GM18909 (cell line): Measurements from ENCODE around the gene CLASP1.
"Not testable (repeated sequence)": the region's sequence is repeated elsewhere in the genome, so short reads cannot be mapped to it uniquely, and the experiment has no call there.

Experiments
- ATAC-seq: cut with Tn5 transposase; IDR thresholded peaks from one replicate; pipeline ENCODE4 v1.9.1; 2021; ENCODE audit warnings: mild to moderate bottlenecking; ENCODE audit not compliant: unreplicated experiment, poor library complexity

The CLASP1 gene

DNA sequence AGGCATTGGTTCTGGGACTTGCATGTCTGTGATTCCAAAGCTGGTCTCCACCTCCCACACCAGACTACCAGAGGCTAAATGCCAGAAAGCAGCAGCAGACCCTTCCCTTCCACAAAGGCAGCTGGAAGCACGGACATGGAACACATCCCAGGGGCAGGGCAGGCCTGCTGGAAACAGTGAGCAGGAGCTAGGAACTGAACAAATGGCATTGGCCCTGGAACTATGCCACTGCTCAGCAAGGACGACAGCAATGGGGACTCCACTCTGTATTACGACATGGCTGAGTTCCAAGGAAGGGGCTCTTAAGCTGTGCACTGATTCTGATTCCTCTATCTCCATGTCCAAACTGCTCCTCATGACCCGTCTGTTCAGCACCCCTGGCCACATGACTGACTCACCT lies 286.5 kb downstream of the CLASP1 start:
- ATAC-seq, result no peak

DNA sequence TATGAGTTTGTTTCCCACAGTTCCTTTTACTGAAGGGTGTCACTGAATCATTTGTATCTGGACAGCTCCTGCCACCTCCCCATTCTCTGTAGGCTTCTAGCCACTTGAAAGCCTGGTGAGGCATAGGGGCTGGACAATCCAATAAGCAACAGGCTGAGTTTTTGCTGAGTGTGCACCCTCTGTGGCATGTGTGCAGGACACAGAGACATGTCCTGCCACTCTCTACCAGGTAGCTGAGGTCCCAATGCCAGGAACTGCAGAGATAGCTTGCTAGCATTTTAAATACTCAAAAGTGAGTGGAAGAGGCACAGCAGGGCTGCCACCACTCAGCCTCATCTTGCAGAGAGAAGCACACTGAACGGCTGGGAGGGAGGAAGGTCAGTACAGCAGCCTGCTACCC lies 287.0 kb downstream of the CLASP1 start:
- no peak for ATAC-seq

DNA sequence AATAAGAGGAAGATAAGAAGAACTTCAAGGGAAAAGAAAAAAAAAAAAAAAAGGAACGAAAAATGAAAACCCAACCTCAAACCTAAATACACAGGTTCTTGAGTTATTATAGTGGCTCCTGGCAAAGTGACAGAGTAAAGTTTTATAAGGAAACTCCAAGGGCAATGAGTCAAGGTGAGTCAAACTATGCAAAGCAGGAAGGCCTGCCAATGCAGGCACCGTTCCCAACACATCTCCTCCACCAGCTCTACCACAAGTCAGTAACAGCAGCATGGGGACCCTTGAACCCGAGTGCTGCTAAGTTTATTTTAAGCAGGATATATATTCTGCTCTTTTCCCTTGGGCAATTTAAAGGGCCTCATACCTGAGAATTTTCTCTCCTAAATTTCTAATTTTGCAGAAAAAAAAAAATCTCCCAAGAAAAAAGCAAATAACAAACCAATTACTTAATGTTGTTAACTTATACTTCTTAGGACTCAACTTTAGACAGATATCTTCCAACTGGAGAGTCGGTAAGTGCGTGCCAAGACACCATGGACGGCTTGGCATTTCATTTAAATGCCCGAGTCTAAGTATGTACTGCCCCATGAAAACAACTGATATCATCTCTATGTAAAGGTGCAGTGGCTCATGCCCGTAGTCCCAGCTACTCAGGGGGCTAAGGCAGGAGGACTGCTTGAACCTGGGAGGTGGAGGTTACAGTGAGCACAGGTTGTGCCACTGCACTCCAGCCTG lies 288.5 kb downstream of the CLASP1 start:
- ATAC-seq, result no peak

DNA sequence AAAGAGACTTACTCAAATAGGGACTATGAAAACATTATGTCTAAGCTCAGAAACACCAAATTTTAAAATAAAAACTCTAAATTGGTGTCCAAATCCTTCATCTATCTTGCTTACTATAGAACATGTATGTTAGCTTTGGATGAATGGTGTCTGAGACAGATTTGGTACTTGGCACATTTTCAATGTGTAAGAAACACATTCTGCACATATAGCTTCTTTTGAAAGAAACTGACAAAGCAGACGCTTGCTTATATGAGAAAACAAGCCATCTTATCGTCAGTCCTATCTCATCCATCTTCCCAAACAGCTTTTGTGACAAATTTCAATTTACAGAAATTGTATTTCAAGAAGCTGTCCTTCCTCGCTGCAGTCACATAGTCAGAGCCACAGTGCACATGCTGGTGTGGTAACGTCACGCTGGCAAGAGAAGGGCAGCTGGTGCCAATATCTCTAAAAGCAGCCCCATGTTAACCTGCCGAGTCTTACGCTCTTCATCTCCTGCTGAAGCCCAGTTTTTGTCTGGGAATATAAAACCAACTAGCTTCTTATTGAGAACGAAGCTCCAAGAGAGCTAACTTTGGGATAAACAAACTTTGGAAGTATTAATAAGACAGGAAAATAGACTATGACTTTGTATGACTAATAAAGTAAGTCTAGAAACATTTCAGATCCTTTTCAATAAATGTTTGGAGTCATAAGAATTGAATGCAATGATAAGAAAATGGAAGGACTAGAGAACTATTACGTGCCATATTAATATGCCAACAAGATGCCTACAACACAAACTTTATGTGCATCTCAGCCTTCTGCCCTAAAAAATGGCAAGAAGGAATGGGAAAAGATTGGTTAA lies 289.3 kb downstream of the CLASP1 start:
- ATAC-seq, result no peak

DNA sequence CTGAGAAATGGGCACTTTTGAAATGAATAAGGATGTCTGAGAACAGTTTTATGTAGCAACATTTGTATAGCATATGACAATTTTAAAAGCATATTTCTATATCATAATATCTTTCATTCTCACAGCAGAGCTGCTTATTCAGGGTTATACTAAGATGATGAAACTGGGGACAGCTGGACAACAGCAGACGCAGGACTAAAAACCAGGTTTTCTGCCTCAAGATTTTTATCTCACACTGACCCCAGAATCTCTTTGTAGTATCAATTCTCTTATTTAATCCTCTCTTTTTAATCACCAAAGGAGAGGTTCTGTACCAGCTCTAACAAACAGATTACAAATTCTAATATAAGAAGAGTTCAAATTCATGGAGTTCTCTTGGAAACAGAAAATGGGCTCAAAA lies 290.1 kb downstream of the CLASP1 start:
- ATAC-seq, result no peak

DNA sequence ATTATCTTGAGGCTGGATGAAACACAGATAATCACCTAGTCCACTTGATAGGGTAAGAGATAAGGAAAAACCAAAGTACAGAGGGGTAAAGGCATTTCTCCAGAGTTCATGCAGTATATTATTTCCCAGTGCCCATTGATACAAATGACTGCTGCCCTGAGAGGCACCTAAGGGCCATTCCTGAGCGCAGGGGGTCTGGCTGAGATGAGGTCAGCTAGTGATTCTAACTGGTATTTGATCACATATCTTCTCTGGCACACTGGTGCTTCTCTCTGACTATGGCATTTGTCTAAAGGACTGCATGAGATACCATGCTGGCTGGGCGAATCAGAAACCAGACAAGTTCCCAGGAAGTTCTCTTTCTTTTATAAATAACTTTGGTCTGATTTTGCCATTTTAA lies 291.0 kb downstream of the CLASP1 start:
- no peak for ATAC-seq

DNA sequence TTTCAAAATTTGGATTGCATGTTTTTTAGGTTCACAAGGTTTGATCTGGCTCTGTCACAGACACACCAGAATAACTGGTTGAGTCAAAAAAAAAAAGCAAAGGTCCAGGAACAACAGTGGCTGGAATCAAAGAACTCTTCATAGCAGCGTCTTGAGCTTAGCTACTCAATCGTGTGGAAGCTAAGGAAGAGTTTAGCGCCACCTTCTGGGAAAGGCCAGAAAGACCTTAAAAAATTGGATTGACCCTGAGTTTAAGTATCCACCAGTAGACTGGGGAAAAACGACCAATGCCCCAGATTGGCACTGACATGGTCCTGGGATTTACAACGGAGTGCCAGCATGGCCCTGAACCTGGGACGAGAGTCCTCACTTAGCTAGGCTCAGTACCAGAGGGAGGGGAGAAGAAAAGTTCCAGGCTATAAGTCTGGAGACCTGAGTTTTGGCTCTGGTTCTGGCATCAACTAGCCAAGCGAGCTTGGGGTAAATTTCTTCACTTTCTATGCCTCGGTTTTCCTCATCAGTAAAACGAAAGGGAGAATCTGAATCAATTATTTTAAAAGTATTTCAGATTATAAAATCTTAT lies 293.1 kb downstream of the CLASP1 start:
- peak; percentile 73 for ATAC-seq

DNA sequence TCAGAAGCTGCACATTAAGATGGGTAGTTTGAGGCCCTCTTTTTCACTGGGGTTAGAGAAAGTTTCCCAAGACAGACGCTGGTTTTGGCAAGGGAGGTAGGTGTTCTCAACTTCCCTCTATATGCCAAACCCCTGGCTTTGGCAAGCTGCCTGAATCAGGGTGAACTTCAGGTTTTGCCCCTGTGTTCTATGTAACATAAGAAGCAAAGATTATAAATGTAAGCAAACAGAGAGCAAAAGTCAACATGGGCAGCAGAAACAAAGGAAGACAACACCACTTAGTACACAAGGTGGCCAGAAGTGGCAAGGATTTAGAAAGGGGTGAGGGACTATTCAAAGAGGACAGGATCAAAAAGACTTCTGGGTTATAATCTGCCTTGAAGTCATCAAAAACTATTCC lies 293.8 kb downstream of the CLASP1 start:
- no peak for ATAC-seq

DNA sequence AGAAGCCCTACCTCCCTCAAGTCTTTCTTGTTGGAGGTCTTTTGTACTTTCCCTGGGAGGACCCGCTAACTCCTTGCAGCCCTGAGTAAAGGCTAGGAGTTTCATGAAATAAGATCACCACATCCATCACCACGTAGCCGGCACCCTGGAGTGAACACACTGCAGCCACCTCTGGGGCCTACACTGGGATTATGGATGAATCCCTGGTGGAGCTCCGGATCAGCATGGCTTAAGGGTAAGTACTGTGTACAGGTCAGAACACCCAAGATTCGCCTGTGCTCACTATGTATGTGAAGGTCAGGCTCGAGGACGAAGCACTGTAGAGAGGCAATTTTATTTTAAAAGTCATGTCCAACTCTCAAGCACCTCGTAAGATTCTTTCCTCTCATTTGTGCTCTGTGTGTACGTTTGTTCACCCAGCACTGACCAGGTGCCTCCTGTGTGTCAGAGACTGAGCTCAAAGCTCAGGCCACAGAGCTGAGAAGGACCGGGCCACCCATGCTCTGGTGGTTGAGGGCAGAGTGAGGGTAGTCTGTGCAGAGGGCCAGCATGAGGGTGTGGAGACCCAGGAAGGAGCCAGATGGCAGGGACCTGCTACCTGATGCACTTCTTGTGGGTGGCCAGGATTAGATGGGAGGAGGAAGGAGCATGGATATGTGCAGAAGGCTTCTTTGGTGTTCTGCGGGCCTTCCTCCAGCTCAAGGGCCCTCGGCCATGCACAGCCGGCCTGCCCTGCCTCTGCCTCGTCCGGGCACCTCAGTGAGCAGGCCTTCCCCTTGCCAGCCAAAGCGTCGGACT lies 297.5 kb downstream of the CLASP1 start:
- no peak for ATAC-seq

DNA sequence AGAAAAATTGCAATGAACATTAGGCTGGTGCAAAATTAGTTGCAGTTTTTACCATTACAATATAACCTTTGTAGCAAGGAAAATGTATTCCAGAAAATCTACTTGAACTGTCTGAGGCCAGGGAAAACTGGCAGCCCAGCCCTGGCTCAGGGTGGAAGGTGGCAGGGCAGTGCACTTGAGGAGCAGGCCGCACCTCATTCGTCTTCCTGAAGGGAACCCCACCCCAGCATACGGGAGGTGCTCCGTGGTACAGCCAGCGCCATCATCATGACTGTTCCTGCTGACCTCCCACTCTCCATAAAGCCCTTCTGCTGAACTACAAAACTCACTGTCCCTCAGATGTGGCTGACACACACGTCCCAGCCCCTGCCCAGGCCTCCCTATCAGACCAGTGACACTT lies 298.4 kb downstream of the CLASP1 start:
- no peak for ATAC-seq

DNA sequence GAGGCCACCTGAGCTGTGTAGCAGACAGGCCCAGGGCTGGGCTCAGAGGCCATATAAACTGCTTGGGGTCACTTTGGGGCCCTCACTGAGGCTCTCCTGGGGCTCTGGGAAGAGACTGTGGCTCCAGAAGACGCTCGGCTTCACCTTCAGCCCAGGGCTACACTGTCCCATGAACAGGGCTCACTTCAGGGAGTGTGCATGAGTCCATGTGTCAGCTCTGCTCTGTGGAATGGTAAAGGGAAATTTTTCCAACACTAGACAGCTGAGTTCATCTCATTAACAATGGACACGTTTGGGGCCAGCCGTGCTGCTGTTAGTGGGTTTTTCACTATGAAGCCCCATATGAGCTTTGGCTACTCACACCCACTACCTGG lies 298.9 kb downstream of the CLASP1 start:
- no peak for ATAC-seq

DNA sequence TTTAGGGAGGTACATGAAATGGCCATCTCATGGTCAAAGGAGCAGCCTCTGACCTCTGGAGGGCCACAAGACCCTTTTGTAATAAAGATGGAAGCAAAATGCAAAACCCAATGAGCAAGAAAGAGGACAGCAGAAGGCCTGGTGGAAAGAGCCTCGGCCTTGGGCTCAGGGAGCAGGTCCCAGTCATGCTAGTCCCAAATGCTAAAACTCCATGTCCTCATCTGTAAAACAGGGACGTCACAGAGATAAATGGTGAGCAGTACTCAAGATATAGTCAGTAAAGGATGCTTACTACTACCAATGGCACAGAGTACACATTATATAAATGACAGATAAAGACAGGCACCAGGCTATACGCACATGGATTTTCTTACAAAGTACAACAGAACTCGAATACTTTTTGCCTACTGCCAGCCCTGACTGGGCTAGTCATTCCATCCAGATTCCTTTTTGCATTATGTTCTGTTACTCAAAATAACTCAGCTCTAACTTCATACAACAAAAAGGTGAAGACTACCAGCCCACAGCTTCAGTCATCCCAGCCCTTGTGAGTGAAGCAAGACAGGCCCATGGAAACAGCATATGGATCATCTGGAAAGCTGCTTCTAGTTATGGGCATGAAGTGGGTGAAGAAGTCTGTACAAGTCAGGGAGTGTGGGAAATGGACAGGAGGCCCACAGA lies 299.4 kb downstream of the CLASP1 start:
- no peak for ATAC-seq

DNA sequence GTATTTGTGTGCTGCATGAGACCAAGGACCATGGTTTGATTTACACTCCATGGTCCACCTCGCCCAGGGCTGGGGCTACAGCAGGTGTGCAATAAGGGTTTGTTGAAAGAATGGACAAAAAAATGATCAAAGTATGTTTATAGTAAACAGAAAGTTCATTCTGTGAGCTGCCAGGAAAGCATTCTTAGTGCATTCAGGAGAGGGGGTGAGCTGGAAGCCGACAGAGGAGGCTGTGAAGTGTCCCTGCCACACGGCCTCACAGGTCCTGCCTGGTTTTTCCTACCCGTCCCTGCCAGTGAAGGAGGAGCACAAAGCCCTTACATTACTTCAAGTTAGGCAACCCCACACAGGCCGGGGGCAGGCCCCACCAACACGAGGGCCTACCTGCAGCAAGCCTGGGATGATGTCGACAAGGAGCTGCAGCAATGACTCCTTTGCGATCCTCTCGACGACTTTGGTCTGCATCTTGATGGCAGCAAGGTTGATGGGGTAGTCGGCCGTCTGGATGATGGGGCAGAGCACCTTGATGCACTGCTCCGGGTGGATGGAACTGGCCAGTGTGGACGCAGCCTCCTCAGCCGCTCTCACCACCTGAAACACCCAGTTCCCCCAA lies 301.0 kb downstream of the CLASP1 start:
- no peak for ATAC-seq

DNA sequence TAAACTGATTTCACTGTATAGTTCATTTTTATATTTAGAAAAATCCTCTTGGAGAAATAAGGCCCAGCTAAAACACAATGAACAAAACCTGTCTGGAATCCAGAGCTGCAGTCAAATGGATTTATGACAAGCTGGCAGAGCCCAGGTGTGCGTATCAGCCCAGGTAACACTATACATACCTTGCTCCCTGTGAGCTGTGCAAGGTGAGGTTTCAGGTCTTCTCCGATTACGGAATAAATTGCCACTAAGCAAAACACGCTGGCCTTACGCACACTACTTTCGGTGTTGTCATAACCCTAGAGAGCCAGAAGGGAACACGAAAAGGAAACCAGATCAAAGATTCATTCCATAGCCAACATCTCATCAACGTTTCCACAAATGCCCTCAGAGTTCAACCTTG lies 302.4 kb downstream of the CLASP1 start:
- no peak for ATAC-seq

DNA sequence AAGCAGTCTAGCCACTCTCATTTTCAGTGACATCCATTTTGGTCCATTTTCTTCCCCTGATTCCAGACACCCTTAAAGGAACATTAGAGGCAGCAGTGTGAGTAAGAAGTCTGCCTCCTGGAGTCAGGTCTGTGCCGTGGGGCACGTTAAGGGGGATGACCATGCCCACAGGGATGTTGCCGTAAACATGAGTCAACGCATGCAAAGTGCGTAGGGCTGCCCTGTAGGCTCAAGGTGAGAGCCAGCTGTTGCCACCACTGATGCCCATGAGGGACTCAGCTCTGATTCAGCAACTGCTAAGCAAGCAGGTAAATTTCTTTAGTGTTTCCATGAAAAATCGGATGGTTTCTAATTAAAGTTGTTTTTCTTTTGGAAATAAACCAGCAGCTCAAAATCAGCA lies 302.9 kb downstream of the CLASP1 start:
- no peak for ATAC-seq

DNA sequence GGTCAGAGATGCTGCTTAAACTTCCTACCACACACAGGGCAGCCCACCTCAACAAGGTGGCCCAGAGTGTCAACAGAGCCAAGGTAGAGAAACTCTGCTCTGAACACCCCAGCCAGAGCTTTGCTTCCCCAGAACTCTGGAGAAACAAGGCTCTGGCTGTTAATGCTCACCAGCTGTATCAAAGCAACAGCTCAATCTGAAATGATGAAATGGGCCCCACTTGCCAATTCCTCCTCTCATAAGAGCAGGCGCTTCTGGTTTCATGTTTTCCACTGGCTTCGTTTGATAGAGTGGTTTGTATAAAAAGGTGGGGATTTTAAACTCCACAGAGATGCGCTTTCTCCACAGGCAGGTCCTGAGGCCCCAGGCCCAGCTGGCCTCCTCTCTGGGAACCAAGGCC lies 303.4 kb downstream of the CLASP1 start:
- ATAC-seq, result no peak

DNA sequence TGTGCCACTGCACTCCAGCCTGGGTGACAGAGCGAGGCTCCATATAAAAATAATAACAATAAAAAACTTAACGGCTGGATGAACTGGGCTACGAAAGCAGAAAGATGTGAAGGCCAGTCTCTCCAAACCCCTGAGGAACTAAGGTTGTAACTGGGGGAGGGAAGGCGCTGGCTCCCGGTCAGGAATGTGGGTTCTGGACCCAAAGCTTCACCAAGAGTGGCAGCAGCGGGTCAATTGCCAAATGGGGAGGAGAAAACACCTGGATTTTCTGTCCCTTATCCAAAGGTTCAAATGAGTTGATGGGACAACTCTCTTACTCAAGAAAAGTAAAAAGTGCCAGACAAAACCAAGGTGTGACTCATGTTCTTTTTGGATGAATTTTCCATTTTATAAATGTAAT lies 304.2 kb downstream of the CLASP1 start:
- ATAC-seq, result no peak

DNA sequence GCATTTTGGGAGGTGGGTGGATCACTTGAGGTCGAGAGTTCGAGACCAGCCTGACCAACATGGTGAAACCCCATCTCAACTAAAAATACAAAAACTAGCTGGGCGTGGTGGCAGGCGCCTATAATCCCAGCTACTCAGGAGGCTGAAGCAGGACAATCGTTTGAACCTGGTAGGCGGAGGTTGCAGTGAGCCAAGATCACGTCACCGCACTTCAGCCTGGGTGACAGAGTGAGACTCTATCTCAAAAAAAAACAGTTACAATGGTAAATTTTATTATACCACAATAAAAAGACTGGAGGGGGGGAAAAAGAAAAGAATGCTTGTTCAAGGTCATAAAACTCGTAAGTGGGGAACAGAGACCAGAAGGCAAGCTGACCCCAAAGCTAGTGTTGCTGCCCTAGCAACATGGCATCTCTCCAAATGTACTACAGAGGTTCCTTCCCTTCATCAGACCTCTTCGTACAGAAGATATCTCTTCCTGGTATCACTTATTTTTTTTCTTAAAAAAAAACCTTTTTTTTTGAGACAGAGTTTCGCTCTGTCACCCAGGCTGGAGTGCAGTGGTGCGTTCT lies 305.3 kb downstream of the CLASP1 start:
- ATAC-seq, result not testable (repeated sequence)

DNA sequence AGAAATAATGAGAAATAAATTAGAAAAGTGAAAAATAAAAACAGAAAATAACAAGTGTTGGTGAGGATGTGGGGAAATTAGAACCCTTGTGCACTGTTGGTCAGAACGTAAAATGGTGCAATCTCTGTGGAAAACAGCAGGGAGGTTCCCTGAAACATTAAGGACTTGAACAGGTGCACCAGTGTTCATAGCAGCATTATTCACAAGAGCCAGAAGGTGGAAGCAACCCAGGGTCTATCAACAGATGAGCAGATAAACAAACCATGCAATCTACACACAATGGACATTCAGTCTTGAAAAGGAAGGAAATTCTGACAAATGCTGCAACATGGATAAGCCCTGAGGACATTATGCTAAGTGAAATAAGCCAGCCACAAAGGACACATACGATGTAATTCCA lies 306.1 kb downstream of the CLASP1 start:
- ATAC-seq, result no peak
